Measurements from ENCODE around the gene MAD1L1.
"Not testable (repeated sequence)": the region's sequence is repeated elsewhere in the genome, so short reads cannot be mapped to it uniquely, and the experiment has no call there.

The MAD1L1 gene

DNA sequence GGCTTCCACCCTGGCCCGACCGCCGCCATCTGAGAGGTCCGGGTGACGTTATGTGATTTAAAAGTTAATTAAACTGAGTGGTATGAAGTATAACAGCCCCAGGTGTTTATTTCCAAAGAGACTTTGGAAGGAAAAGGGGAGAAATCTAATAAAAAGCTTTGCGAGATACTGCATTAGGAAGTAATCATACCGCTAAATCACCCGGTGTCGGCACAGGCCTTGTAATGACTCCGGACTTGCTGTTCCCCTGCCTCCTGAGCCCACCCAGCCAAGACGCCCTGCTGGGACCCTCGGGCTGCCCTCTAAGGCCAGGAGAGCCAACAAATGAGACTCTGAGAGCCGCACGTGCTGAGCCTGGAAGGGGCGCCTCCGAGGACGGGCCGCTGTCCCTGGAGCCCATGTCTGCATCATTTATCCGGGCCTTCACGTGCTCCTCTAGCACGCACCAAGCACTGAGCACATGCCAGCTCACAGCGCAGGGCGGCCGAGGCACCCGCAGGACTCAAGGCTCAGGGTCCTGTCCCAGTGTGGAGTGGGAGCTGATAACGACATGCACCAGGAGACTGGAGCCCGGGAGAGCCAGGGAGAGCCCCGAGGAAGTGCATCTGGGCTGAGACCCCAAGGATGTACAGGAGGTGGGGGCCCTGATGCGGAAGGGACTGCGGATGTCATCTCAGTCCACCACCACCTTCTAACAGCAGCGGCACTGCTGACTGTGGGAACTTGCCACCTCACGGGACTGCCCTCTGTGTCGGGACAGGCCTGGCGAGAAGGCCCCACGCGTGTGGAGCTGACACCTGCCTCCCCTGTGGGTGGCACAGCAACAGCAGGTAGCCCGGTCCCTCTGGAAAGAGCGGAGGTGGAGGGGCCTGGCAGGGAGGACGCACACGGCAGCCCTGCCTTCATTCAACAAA is 380.0 kb downstream of the MAD1L1 start:
- no peak for DNase-seq (ENCODE audit: low spot score)

GRCh38 chr7:1851721-1852516 is 380.8 kb downstream of the MAD1L1 start:
- DNase-seq (ENCODE audit: low spot score), result no peak

DNA sequence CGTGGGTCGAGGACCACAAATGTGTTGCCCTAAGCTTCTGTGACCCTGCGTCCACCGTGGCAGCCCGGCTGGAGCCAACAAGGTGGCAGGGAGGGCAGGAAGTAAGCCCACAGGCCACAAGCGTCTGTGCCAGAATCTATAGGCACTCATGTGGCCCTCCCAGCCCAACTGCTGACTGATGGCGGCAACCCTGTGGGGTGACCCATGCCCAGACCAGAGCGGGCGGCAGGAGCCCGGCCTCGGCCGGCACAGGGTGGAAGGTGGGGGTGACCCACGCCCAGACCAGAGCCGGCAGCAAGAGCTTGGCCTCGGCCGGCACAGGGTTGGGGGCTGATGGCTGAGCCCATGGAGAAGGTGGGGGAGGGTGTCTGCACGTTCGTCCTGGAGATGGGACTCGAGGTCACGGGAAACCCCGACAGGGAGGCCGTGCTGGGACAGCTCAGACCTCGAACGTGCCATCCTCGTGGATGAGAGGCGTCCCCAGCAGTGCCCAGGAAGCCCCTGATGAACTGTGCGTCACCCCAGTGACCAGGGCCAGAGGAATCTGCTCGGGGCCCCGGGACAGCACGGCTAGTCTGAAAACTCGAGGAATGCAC is 381.7 kb downstream of the MAD1L1 start:
- DNase-seq (ENCODE audit: low spot score), result no peak

DNA sequence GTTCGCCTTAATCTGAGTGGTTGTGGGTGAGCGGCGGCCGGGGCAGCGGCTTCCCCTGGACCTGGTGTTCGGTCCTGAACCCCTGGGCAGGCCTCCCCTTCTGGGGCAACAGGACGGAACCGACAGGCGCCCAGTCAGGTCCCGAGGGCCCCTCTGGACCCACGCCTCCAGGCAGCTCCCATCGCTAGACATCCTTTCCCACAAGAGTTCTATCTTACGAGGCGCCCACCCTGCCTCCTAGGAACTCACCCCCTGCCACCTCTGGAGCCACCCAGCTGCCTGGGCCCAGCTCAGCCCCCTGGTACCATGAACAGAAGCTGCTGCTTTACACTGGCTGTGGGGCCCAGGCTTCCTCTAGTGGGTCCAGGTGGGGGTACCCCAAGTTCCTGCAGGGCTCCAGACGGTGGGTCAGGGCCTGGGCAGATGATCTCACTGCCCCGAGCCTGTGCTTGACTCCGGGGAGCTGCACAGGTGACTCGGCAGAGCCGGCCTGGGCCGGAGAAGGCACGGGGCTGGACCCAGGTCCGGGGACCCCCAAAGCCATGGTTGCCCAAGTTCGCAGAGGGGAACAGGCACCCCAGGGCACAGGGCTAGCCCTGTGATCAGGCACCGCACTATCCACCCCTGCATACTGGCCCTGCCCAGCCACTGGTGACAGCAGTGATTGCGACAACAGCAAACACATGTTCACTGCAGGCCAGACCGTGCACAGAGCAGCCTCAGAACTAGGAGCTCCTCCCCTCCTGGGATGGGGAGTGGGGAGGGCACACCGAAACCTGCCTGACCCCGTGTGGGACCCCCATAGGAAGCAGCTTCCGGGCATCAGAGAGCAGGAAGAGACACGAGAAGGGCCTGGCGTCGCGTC is 382.4 kb downstream of the MAD1L1 start:
- no peak for DNase-seq (ENCODE audit: low spot score)

GRCh38 chr7:1849351-1850041 is 383.2 kb downstream of the MAD1L1 start:
- no peak for DNase-seq (ENCODE audit: low spot score)

- DNase-seq (ENCODE audit: low spot score), result no peak
These were observed 383.8 kb downstream of the MAD1L1 start for GRCh38 chr7:1848911-1849311.

DNA sequence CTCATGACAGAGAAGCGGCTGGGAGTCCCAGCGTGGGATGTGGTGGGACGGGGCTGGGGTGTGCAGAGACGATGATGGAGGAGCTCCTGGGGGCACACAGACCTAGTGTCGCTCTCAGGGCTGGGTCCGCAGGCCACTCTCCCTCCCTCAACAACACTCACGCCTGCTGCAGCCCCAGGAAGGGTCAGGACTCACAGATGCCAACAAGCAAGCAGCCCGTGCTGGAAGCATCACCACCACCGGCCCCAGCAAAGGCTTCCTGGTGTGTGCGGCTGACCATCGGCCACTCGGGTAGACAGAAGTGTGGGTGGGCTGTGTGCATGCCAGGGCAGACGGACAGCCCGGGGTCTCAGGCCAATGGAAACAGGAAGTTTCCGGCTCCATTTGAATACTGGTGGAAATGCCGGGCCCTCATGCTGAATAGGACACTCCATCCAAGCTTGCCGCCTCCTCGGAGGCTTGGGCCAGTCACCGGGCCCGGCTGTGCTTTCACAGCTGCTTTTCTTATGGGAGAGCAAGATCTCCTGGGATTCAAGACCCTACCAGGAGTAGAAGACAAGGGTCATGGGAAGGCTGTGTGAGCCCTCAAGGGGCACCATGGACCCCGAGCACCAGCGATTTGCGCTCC is 384.6 kb downstream of the MAD1L1 start:
- no peak for DNase-seq (ENCODE audit: low spot score)

DNA sequence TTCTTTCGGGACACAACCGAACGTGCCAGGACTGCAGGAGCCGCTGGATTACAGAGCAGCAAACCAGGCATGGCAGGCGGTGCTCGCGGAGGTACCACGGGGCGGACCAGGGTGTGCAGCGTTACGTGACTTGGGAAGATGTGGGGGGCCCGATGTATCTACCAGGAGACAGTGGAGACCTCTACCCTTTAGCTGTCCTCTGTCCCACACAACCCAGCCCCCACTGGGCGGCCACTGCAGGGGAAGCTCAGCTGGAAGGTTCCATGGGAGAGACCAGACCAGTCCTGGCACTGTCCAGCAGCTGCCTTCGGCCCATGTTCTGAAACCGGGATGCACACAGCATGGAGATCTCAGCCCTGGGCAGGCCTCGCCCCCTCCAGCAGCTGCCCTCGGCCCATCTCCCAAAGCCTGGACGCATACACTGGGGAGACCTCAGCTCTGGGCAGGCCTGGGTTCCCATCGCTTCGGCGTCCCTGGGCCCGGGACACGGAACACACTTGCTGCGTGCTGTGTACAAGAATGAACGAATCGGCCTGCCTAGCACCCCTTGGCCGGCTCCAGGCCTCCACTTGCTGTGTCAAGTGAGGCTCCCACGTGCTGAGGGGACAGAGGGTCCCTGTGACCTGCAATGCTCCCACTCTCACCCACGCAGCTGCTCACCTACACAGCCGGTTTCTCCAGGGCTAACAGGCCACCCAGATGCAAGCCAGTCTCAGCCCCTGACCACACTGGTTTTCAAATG is 385.3 kb downstream of the MAD1L1 start:
- no peak for DNase-seq (ENCODE audit: low spot score)

- DNase-seq (ENCODE audit: low spot score), result no peak
These were observed 386.2 kb downstream of the MAD1L1 start for GRCh38 chr7:1846331-1847065.

DNA sequence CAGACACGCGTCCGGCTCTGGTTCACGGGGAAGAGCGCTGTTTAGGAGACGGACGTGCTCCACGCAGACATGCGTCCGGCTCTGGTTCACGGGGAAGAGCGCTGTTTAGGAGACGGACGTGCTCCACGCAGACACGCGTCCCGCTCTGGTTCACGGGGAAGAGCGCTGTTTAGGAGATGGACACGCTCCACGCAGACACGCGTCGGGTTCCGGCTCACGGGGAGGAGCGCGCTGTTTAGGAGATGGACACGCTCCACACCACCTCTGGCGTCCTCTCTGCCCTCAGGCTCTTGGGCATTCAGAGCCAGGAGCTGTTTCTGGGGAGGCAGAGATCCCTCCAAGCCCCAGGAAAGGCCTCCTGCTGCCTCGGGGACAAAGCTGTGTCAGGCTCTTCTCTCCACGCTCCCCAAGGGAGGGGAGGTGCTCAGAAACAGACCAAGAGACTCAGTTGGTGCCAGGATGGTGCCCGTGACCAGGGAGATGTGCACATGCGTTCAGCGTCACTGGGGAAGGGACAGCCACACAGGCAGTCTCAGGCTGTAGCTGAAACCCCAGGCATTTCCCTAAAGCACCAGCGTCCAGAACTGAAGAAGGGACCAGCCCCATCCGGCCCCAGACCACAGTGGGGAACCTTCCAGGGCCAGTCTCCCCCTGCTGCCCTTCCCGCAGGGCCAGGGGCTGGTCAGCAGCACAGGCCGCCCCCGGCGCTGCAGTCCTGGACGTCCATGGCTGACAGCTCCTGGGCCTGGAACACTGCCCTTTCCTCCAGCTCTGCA is 387.0 kb downstream of the MAD1L1 start:
- no peak for DNase-seq (ENCODE audit: low spot score)

- DNase-seq (ENCODE audit: low spot score), result no peak
These were observed 387.8 kb downstream of the MAD1L1 start for GRCh38 chr7:1844951-1845390.

DNA sequence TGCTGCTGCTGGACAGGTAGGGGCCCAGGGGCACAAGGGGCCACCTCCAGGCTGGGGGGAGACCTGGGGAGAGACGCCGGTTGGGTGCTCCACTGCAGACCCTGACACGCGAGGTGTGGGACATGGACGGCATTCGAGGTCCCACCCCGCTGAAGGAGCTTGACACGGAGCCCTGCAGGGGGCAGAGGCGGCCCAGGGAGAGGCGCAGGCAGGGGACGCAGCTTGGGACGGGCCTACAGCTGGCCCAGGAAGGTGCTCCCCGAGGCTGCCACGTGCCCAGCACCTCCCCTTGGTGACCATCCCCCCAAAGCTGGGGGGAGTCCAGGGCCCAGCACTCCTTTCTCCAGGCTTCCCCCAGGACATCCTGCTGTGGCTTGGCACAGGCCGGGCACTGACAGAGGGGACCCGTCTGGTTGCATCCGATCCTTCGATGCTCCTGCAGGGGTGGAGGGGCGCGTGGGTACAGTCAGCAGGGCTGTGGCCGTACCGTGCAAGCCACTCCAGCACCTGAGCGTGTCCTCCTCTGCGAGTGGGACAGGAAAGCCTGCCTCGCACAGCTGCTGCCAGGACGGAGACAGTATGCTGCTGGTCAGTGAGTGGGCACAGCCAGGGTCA is 388.3 kb downstream of the MAD1L1 start:
- DNase-seq (ENCODE audit: low spot score), result no peak

DNA sequence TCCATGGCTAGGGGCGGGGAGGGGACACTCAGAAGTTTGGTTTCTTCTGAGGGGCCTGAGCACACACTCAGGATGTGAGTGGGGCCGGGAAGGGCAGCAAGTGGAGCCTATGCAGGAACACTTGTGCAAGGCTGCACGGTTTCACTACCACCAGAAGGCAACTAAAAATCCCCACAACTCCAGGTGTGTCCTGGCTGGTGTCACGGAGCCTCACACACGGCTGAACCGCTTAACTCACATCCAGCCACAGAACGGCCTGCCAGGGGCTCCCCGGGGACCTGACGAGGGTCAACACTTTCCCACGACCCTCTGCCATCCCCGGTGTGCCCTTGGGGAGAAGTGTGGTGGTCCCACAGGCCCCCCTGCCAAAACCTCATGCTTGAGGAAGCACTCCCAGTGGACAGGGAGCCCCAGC is 388.8 kb downstream of the MAD1L1 start:
- no peak for DNase-seq (ENCODE audit: low spot score)

GRCh38 chr7:1843271-1843861 is 389.4 kb downstream of the MAD1L1 start:
- DNase-seq (ENCODE audit: low spot score), result peak; percentile 68

- DNase-seq (ENCODE audit: low spot score), result peak; percentile 41
These were observed 390.2 kb downstream of the MAD1L1 start for GRCh38 chr7:1842321-1843221.

- not testable (repeated sequence) for DNase-seq (ENCODE audit: low spot score)
These were observed 391.3 kb downstream of the MAD1L1 start for GRCh38 chr7:1841286-1842021.

Data from AG08395 (cell line).